Gastroesophageal sphincter (tissue), 4 donors: ENCODE data around the gene LCMT1. TPM values are rescaled to one million over a fixed set of nuclear protein-coding genes. Genes with fewer than 3 reads are reported as not detected.

Source experiments
- ATAC-seq: fragments of 150-250 bp; one replicate; pipeline ENCODE4 v1.9.1; 2016; ENCODE audit warnings: mild to moderate bottlenecking, moderate library complexity
- H3K27ac ChIP-seq, 4 donors: fragments of 200-600 bp; sonication (generic) in 3 of 4; 1 replicate in 3 of 4; 2 replicates in 1 of 4; pipeline ENCODE4 v1.5.1; 2016 to 2019
- H3K27me3 ChIP-seq: fragments of 200-600 bp; sonication (generic); one replicate; pipeline ENCODE4 v1.5.1; 2019
- H3K36me3 ChIP-seq, 2 donors: fragments of 200-600 bp; sonication (generic); one replicate each; pipeline ENCODE4 v1.5.1; 2019; ENCODE audit warnings: control low read depth in 1 of 2
- H3K4me1 ChIP-seq, 3 donors: fragments of 200-600 bp; sonication (generic); 1 replicate in 2 of 3; 2 replicates in 1 of 3; pipeline ENCODE4 v1.5.1; 2016 to 2019; ENCODE audit warnings: control low read depth in 2 of 3
- H3K4me3 ChIP-seq, 2 donors: fragments of 200-600 bp; sonication (generic); one replicate each; pipeline ENCODE4 v1.5.1; 2019; ENCODE audit warnings: mild to moderate bottlenecking in 1 of 2, moderate library complexity in 1 of 2
- H3K9me3 ChIP-seq, 3 donors: fragments of 200-600 bp; sonication (generic); one replicate each; pipeline ENCODE4 v1.5.1; 2017 to 2019; ENCODE audit warnings: control low read depth in 2 of 3
- EP300 ChIP-seq: sonication (generic); formaldehyde crosslinking; IDR thresholded peaks from one replicate; pipeline ENCODE4 v1.6.1; 2017; ENCODE audit warnings: antibody characterized with exemption, mild to moderate bottlenecking
- POLR2A ChIP-seq, 2 donors: fragments of 450-650 bp; IDR thresholded peaks; one replicate each; pipeline ENCODE4 v1.6.1; 2017; ENCODE audit warnings: antibody characterized with exemption in 2 of 2, mild to moderate bottlenecking in 2 of 2, moderate library complexity in 1 of 2
- POLR2AphosphoS5 ChIP-seq: sonication (generic); formaldehyde crosslinking; IDR thresholded peaks from one replicate; pipeline ENCODE4 v1.6.1; 2017; ENCODE audit warnings: antibody characterized with exemption
- WGBS, 2 donors: methylation state at CpG; one replicate each; pipeline ENCODE4 v1.1.5; 2018; ENCODE audit warnings: low coverage in 1 of 2; 5-methylcytosine and 5-hydroxymethylcytosine counted together
- total RNA-seq, 4 donors: library from RNA; depleted of rRNA; stranded (reverse); fragments of >200 nt; gene quantifications; one replicate each; pipeline ENCODE4 v1.1.0, GENCODE V29; 2016
- TF ChIP-seq, protein P1 (sequence below), 4 experiments: fragments of 200-600 bp in 2 of 4; fragments of 450-650 bp in 2 of 4; sonication (generic) in 1 of 4; IDR thresholded peaks; one replicate each; pipeline ENCODE4 v1.5.1; 2017 to 2019; ENCODE audit warnings: antibody characterized with exemption in 4 of 4, mild to moderate bottlenecking in 2 of 4, moderate library complexity in 2 of 4

LCMT1 gene
- total RNA-seq, 4 donors from 2014 or later = 15.1 to 49.3 (median 24.9) TPM

DNA sequence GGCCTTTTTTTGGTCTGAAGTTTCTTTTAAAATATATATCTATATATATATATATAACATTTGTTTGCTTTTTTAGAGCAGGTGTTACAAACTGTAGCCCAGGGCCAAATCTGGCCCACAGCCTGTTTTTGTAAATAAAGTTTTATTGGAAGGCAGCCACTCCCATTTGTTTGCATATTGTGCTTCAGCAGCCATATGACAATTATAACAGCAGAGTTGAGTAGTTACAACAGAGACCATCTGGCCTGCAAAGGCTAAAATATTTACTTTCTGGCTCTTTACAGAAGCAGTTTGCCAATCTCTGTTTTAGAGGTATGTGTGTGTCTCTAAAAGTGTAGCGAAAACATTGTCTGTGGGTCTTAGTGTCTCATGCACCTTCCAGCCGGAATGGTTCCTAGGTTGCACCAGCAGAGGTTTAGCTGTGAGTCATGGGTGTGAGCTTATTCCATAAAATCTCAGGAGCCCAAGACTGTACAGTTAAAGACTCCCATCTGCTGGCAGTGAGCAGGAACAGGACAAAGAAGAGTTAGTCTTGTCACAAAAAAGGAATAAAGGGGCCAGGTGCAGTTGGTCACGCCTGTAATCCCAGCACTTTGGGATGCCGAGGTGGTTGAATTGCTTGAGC is 23.8 kb downstream of the LCMT1 start:
- TF ChIP-seq, protein P1, sequence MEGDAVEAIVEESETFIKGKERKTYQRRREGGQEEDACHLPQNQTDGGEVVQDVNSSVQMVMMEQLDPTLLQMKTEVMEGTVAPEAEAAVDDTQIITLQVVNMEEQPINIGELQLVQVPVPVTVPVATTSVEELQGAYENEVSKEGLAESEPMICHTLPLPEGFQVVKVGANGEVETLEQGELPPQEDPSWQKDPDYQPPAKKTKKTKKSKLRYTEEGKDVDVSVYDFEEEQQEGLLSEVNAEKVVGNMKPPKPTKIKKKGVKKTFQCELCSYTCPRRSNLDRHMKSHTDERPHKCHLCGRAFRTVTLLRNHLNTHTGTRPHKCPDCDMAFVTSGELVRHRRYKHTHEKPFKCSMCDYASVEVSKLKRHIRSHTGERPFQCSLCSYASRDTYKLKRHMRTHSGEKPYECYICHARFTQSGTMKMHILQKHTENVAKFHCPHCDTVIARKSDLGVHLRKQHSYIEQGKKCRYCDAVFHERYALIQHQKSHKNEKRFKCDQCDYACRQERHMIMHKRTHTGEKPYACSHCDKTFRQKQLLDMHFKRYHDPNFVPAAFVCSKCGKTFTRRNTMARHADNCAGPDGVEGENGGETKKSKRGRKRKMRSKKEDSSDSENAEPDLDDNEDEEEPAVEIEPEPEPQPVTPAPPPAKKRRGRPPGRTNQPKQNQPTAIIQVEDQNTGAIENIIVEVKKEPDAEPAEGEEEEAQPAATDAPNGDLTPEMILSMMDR (IDR thresholded peaks at IDR 0.05) = no peak
- TF ChIP-seq EP300 (no peak), POLR2A (IDR thresholded peaks at IDR 0.05) (no peak), POLR2AphosphoS5 (no peak)
- ATAC-seq = no peak
- Histone ChIP-seq H3K9me3 (no peaks in the 10 kb centered on the region), H3K27ac (no peak overlapping the region), H3K36me3 (peaks cover 0 to 100% of the 10 kb centered on the region in 2 donors), H3K4me1 (peaks cover 0 to 1% (median 0%) of the 10 kb centered on the region in 3 donors), H3K4me3 (no peak overlapping the region), H3K27me3 (no peaks in the 10 kb centered on the region)
- 89 to 100% methylated on average over 1 to 2 of the region's 4 CpGs for WGBS, 2 donors

DNA sequence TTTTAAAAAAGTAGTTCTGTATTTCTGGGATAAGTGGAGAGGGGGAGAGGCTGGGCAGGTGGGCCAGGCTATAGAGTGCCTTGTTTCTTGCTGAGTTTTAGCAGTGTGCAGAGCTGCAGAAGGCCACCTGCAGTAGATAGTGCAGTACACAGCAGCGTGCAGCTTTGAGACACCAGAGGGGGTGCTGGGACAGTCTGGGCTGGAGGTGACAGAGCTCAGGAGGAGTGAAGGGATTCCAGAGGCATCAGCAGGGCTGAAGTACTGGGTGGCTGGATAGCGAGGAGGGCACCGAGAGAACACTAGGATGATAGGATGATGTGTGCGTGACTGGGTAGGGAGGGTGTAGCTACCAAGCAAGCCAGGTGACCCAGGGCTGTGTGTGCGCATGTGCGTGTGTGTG is 26.6 kb downstream of the LCMT1 start:
- peaks cover 0 to 100% of the 10 kb centered on the region in 2 donors for H3K36me3 ChIP-seq

DNA sequence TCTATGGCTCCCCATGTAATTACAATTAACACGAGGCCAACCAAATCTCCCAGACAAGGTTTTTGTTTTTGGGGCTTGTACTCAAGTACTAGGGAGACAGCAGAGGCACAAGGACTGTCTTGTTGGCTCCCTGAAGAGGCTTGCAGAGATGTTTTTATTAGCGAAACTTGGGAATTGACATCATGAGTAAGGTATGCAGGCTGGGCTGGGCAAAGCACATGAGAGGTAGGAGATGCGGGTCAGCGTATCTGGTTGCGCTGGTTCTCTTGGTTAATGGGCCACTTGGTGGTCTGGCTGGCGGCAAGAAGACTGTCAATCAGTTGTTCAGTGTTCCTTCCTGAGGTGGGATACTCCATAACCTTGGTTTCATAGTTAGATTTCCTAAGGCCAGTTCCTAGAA is 28.9 kb downstream of the LCMT1 start:
- Histone ChIP-seq H3K4me3 (no peak overlapping the region), H3K36me3 (peaks cover 0 to 100% of the 10 kb centered on the region in 2 donors), H3K4me1 (peaks cover 0 to 18% (median 0%) of the 10 kb centered on the region in 3 donors), H3K27ac (no peak overlapping the region), H3K9me3 (no peaks in the 10 kb centered on the region), H3K27me3 (no peaks in the 10 kb centered on the region)
- no peak for ATAC-seq
- WGBS, 2 donors = 60 to 78% methylated on average over 5 of the region's 6 CpGs
- TF ChIP-seq POLR2AphosphoS5 (no peak), EP300 (no peak), POLR2A (IDR thresholded peaks at IDR 0.05) (no peak)
- TF ChIP-seq, protein P1 (IDR thresholded peaks at IDR 0.05) = no peak

More for the DNA sequence above, 26.6 kb downstream of the LCMT1 start:
- Histone ChIP-seq H3K27me3 (no peaks in the 10 kb centered on the region), H3K4me3 (no peak overlapping the region), H3K4me1 (peaks cover 0 to 18% (median 0%) of the 10 kb centered on the region in 3 donors), H3K27ac (no peak overlapping the region), H3K9me3 (no peaks in the 10 kb centered on the region)
- ATAC-seq = no peak
- no peak for TF ChIP-seq POLR2AphosphoS5
- 80 to 100% methylated on average over 2 to 6 of the region's 6 CpGs for WGBS, 2 donors

DNA sequence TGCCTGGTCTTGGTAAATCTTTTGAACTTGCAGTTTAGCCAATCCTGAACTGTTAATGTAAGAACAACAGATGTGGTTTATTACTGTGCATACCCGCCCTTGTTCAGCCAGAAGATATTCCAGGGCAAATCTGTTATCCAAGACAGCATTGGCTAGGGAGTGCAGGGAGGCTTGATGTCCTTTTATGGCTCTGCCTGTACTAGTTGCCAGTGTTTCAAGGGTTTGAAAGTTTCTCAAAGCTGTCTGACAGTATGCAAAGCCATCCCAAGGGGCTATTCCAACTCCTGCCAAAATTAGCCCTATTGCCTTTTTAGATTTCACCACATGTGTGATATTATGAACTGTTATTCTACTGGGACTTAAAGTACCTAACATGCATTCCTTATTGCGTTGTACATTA is 30.1 kb downstream of the LCMT1 start:
- no peak overlapping the region for H3K27ac ChIP-seq
- H3K36me3 ChIP-seq = peaks cover 0 to 99% of the 10 kb centered on the region in 2 donors
- H3K4me1 ChIP-seq = peaks cover 0 to 18% (median 0%) of the 10 kb centered on the region in 3 donors
- 20% methylated on average over 1 of the region's 2 CpGs; no CpG with 5 or more reads in 1 of the 2 donors for WGBS, 2 donors
- no peak for ATAC-seq
- H3K4me3 ChIP-seq = no peak overlapping the region
- no peaks in the 10 kb centered on the region for H3K9me3 ChIP-seq
- no peaks in the 10 kb centered on the region for H3K27me3 ChIP-seq
- TF ChIP-seq POLR2A (IDR thresholded peaks at IDR 0.05) = no peak
- TF ChIP-seq, protein P1 (IDR thresholded peaks at IDR 0.05) = no peak

DNA sequence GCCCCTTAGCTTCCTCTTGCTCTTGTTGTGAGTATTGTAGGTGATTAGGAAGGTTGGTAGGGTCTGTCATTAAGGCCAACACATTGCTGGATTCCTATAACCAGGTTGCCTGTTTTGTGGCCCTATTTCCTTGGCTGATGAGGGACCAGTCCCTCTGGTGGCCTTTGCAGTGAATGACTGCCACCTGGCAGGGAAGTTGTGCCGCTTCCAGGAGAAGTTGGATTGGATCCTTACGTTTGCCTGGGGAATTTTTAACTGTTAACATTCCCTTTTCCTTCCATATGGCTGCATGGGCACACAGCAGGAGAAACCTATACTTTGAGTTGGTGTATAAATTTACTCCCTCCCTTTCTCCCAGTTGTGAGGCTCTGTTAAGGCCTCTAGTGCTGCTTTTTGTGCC is 32.4 kb downstream of the LCMT1 start:
- Histone ChIP-seq H3K36me3 (peaks cover 0 to 98% of the 10 kb centered on the region in 2 donors), H3K4me3 (no peak overlapping the region), H3K27ac (no peak overlapping the region), H3K4me1 (peaks cover 0 to 18% (median 0%) of the 10 kb centered on the region in 3 donors), H3K9me3 (no peaks in the 10 kb centered on the region), H3K27me3 (no peaks in the 10 kb centered on the region)
- no peak for ATAC-seq
- TF ChIP-seq POLR2A (IDR thresholded peaks at IDR 0.05) = no peak
- TF ChIP-seq EP300 = no peak
- TF ChIP-seq, protein P1 (IDR thresholded peaks at IDR 0.05) = peak in 2 of 4 experiments; percentile 8 to 9
- no peak for TF ChIP-seq POLR2AphosphoS5
- 16% methylated on average over 2 of the region's 2 CpGs; no CpG with 5 or more reads in 1 of the 2 donors for WGBS, 2 donors
